SU-DHL-6 (cell line): ENCODE measurements around the gene COL24A1.

Experiments used
- EZH2phosphoT487 ChIP-seq: fragments of 200-600 bp; sonication (generic), shearing (Covaris generic); conservative IDR thresholded peaks from 2 replicates; pipeline ENCODE4 v1.6.1; 2018; ENCODE audit warnings: mild to moderate bottlenecking, antibody characterized with exemption, low read length, moderate library complexity, mixed read lengths
- TF ChIP-seq, protein P1 (sequence below): fragments of 200-600 bp; sonication (generic); IDR thresholded peaks from one replicate; pipeline ENCODE4 v1.5.1; 2017; ENCODE audit warnings: antibody characterized with exemption, mild to moderate bottlenecking, low read length, moderate library complexity; ENCODE audit not compliant: insufficient read depth, poor library complexity, severe bottlenecking

DNA sequence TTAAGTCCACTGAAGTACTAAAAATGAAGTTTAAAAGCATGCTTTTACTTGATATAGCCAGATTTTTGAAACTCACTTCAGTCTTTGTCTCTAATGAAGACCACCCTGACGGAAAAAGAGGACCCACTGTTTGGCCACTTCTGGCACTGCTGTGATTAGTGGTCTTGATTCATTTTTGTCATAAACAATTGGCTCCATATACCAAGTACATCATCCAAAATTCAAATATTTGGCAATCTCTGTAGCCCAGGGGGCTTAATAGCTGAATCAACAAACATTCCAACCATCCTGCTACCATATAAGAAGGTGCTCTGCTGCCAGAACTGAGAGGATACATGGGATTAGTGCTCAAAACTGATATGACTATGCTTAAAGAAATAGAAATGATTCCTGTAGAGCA, 156.0 kb downstream of the COL24A1 start:
- TF ChIP-seq, protein P1, sequence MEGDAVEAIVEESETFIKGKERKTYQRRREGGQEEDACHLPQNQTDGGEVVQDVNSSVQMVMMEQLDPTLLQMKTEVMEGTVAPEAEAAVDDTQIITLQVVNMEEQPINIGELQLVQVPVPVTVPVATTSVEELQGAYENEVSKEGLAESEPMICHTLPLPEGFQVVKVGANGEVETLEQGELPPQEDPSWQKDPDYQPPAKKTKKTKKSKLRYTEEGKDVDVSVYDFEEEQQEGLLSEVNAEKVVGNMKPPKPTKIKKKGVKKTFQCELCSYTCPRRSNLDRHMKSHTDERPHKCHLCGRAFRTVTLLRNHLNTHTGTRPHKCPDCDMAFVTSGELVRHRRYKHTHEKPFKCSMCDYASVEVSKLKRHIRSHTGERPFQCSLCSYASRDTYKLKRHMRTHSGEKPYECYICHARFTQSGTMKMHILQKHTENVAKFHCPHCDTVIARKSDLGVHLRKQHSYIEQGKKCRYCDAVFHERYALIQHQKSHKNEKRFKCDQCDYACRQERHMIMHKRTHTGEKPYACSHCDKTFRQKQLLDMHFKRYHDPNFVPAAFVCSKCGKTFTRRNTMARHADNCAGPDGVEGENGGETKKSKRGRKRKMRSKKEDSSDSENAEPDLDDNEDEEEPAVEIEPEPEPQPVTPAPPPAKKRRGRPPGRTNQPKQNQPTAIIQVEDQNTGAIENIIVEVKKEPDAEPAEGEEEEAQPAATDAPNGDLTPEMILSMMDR = no peak
- TF ChIP-seq EZH2phosphoT487 = no peak
